Adrenal gland (tissue), 12 donors: ENCODE results near the gene TTYH3. TPM values are rescaled to one million over a fixed set of nuclear protein-coding genes. Genes with fewer than 3 reads are reported as not detected.
A peak's percentile ranks its signal among the peaks of the same experiment; 100 is the strongest.
"Not testable (repeated sequence)": the region's sequence is repeated elsewhere in the genome, so short reads cannot be mapped to it uniquely, and the experiment has no call there.

Experiments
- DNase-seq, 7 donors: peaks; one replicate each; pipeline ENCODE4 v3.0.0-alpha.2; 2019 to 2020
- H3K27ac ChIP-seq, 5 donors: fragments of 200-600 bp; sonication (generic) in 4 of 5; 1 replicate in 3 of 5; 2 replicates in 2 of 5; pipeline versions ENCODE4 v1.5.1 to v1.8.0; 2016 to 2020; ENCODE audit warnings: mild to moderate bottlenecking in 1 of 5
- H3K27me3 ChIP-seq: fragments of 200-600 bp; 2 replicates; pipeline ENCODE4 v1.8.0; 2021
- H3K36me3 ChIP-seq, 2 donors: fragments of 200-600 bp; replicated peaks in 1 of 2; 1 replicate in 1 of 2; 2 replicates in 1 of 2; pipeline versions ENCODE4 v1.5.1 to v1.8.0; 2018 to 2022
- H3K4me1 ChIP-seq, 2 donors: fragments of 200-600 bp; replicated peaks in 1 of 2; 1 replicate in 1 of 2; 2 replicates in 1 of 2; pipeline versions ENCODE4 v1.5.1 to v1.8.0; 2018 to 2021
- H3K4me3 ChIP-seq, 4 donors: fragments of 200-600 bp; sonication (generic) in 3 of 4; one replicate each; pipeline ENCODE4 v1.5.1; 2016 to 2018
- H3K9me3 ChIP-seq, 3 donors: fragments of 200-600 bp; sonication (generic) in 1 of 3; replicated peaks in 1 of 3; 1 replicate in 2 of 3; 2 replicates in 1 of 3; pipeline versions ENCODE4 v1.5.1 to v1.8.0; 2016 to 2021
- POLR2A ChIP-seq, 2 donors: fragments of 450-650 bp; IDR thresholded peaks; one replicate each; pipeline ENCODE4 v1.6.1; 2017; ENCODE audit warnings: antibody characterized with exemption in 2 of 2, mild to moderate bottlenecking in 2 of 2, moderate library complexity in 1 of 2
- WGBS, 4 donors: extraction: QIAGEN DNeasy Blood & Tissue Kit in 2 of 4; methylation state at CpG; one replicate each; pipeline versions ENCODE4 v1.1.5 to v1.1.7; 2013 to 2017; 5-methylcytosine and 5-hydroxymethylcytosine counted together
- intact Hi-C, 2 donors: fragments of 100-400 bp; cut with DNase I; formaldehyde crosslinking; loops; one replicate each; pipeline versions ENCODE4 v1.14.1 to v1.15.0; 2022 to 2023
- polyA plus RNA-seq, 3 donors: library from polyadenylated mRNA; stranded (reverse); fragments of 200-250 nt in 2 of 3; fragments of 350-450 nt in 1 of 3; fragmentation: Illumina TruSeq in 1 of 3; extraction: RNeasy Lipid Tissue Mini Kit (QIAGEN cat#74804) in 1 of 3; gene quantifications; one replicate each; pipeline ENCODE4 v1.2.3, GENCODE V29; 2013 to 2014
- total RNA-seq, 9 donors: library from RNA; depleted of rRNA in 4 of 9; stranded (reverse); fragments of >200 nt in 4 of 9; fragments of 120-200 nt in 1 of 9; fragmentation: NEBNext Ultra II Directional in 1 of 9; extraction: Animal tissue kit (Norgen Biotek cat#: 25700) in 1 of 9; gene quantifications; one replicate each; pipeline versions ENCODE4 v1.1.0 to v1.2.4, GENCODE V29; 2013 to 2023
- TF ChIP-seq, protein P1 (sequence below), 6 experiments: fragments of 450-650 bp in 4 of 6; fragments of 200-600 bp in 2 of 6; sonication (generic) in 1 of 6; IDR thresholded peaks; 1 replicate in 5 of 6; 2 replicates in 1 of 6; pipeline versions ENCODE4 v1.5.1 to v1.8.0; 2016 to 2021; ENCODE audit warnings: antibody characterized with exemption in 6 of 6, mild to moderate bottlenecking in 2 of 6, moderate library complexity in 1 of 6
- donor health status: healthy with polysubstance abuse.
- donor health status: Bipolar disorder and iron deficiency.
- donor health status: DM: yes; HTN: yes; CAD: no.
- donor health status: DM: no; HTN: no; CAD: no.
- donor health status: DM: no; HTN: no; CAD: no.
- donor health status: DM: yes; HTN: yes; CAD: no.

Gene TTYH3
- total and polyA plus RNA-seq, 12 donors: 5.2 to 86.3 (median 53.2) TPM

GRCh38 chr7:2606539-2606936 lies 25.2 kb upstream of the TTYH3 start:
- DNase-seq: no peak
- TF ChIP-seq, protein P1, sequence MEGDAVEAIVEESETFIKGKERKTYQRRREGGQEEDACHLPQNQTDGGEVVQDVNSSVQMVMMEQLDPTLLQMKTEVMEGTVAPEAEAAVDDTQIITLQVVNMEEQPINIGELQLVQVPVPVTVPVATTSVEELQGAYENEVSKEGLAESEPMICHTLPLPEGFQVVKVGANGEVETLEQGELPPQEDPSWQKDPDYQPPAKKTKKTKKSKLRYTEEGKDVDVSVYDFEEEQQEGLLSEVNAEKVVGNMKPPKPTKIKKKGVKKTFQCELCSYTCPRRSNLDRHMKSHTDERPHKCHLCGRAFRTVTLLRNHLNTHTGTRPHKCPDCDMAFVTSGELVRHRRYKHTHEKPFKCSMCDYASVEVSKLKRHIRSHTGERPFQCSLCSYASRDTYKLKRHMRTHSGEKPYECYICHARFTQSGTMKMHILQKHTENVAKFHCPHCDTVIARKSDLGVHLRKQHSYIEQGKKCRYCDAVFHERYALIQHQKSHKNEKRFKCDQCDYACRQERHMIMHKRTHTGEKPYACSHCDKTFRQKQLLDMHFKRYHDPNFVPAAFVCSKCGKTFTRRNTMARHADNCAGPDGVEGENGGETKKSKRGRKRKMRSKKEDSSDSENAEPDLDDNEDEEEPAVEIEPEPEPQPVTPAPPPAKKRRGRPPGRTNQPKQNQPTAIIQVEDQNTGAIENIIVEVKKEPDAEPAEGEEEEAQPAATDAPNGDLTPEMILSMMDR (IDR thresholded peaks at IDR 0.05): no peak
- 83 to 90% (median 85%) methylated on average over 8 to 16 of the region's 16 CpGs for WGBS, 4 donors
- Histone ChIP-seq H3K4me3 (no peak overlapping the region), H3K9me3 (no peaks in the 10 kb centered on the region), H3K36me3 (no peaks in the 10 kb centered on the region), H3K27me3 (no peaks in the 10 kb centered on the region), H3K4me1 (peaks cover 0 to 24% of the 10 kb centered on the region in 2 donors), H3K27ac (peak overlapping the region in 2 of 5 donors; percentile 81 to 88)
- intact Hi-C loops: no loop called here

DNA sequence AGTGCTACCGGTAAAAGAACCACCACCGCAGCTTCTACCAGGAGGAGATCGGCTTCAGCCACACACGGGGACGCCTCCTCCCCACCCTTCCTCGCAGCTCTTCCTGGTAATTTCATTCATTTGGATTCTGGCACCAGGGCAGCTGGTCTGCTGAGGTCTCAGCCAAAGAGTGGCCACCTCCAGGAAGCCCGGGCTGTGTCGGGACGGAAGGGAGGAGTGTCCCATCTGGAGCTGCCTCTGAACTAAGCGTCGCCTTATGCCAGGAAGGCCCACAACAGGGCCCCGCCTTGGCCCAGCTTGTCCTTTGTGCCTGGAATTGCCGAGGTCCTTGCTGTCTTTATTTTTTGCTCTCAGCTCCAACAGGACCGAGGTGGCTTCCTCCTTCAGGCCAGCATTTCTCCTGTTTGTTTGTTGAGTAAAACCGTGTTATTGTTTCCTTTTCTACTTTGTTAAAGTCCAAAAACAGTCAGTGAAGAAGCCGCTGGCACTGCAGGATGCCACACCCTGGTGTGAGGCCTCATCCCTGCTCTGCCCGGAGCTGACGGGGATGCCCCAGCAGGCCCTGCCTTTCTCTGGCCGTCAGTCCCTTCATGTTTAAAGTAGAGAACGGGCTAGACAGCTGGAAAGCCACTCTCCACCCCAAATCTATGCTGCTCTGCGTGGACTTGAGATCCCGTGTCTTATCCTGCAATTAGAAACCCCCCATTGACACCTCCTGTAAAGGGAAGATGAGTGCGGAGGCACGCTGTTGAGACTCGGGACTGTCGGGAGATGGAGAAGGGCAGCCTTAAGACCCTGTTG lies 24.5 kb upstream of the TTYH3 start:
- Histone ChIP-seq H3K4me1 (peaks cover 0 to 24% of the 10 kb centered on the region in 2 donors), H3K9me3 (no peaks in the 10 kb centered on the region), H3K27me3 (no peaks in the 10 kb centered on the region), H3K36me3 (no peaks in the 10 kb centered on the region), H3K27ac (peak overlapping the region; percentile 19 to 88 (median 43)), H3K4me3 (no peak overlapping the region)
- DNase-seq: peak in 5 of 7 donors; percentile 60 to 82 (median 62)
- intact Hi-C loops: no loop called here
- peak in 1 of 2 donors; percentile 21 for TF ChIP-seq POLR2A (IDR thresholded peaks at IDR 0.05)
- TF ChIP-seq, protein P1 (IDR thresholded peaks at IDR 0.05): no peak
- 69 to 81% (median 71%) methylated on average over 26 of the region's 26 CpGs for WGBS, 4 donors

DNA sequence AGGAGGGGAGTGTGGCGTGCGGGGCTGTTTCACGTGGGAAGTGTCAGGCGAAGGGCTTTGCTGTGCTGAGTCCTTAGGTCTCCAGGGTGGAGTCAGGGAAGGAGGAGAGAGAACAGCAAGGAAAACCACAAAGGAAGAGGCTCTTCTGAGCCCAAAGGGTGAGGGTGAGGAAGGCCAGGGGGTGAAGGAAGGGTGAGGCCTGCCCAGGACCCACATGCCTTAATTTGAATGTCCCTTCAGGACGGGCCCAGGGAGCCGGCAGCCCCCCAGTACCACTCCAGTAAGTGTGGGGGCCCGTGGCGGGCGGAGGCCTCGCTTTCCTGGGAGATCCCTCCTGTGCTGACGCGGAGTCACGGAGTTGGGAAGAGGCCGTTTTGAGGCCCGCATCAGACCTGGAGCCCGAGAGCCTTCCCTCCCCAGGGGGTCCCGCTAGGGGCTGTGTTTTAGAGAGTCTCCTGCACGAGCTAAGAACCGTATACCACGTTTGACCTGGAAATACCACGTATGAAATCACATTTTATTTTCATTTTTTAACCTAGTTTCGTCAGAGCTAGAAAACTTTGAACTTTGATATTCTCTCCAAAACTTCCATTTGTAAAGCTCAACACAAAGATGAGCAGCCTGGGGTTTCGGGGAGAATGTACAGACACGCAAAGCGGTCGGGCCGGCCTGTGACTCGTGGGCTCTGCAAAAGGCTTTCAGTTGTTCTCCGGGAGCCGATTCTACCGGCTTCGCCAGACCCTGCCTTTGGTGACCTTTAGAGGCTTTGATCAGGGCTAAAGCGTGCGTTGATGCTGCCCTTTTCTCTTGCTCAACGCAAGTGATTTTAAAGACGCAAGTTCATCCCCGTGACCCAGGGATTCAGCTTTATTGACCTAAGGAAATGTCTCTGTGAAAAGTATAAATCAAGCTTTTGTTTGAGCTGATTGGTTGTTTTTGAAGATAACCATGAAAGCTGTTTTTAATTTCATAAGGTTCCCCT lies 23.6 kb upstream of the TTYH3 start:
- H3K9me3 ChIP-seq: no peaks in the 10 kb centered on the region
- 76 to 81% (median 79%) methylated on average over 34 to 36 of the region's 37 CpGs for WGBS, 4 donors
- H3K27me3 ChIP-seq: no peaks in the 10 kb centered on the region
- no peak for TF ChIP-seq POLR2A (IDR thresholded peaks at IDR 0.05)
- TF ChIP-seq, protein P1 (IDR thresholded peaks at IDR 0.05): no peak
- peak overlapping the region; percentile 19 to 88 (median 43) for H3K27ac ChIP-seq
- intact Hi-C loops: no loop called here
- peak in 1 of 7 donors; percentile 37 for DNase-seq
- peaks cover 0 to 26% of the 10 kb centered on the region in 2 donors for H3K4me1 ChIP-seq
- no peaks in the 10 kb centered on the region for H3K36me3 ChIP-seq
- no peak overlapping the region for H3K4me3 ChIP-seq

DNA sequence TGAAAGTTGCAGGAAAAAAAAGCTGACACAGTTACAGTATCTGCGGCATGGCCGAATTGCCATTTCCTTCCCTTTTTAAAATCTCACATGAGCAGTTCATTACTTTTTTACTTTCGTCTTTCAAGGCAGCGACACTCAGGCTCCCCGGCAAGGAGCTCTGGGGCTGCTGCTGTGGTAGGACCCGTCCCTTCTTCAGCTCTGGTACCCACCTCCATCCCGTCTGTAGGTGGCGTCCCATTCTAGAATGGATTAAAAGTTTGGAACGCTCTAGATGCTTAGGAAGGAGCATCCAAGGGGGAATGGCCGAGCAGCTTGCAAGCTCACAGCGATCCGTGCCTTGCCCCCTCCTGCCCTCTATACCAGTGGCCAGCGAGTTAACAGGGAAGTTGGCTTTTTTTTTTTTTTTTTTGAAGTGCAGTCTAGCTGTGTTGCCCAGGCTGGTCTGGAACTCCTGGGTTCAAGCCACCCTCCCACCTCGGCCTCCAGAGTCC lies 22.8 kb upstream of the TTYH3 start:
- WGBS, 4 donors: 52 to 64% (median 60%) methylated on average over 11 to 14 of the region's 14 CpGs
- H3K4me3 ChIP-seq: no peak overlapping the region
- no peaks in the 10 kb centered on the region for H3K36me3 ChIP-seq
- no peaks in the 10 kb centered on the region for H3K27me3 ChIP-seq
- peak in 3 of 7 donors; percentile 44 to 57 (median 50) for DNase-seq
- peak overlapping the region in 2 of 5 donors; percentile 81 to 88 for H3K27ac ChIP-seq
- peaks cover 7 to 33% of the 10 kb centered on the region in 2 donors for H3K4me1 ChIP-seq
- H3K9me3 ChIP-seq: no peaks in the 10 kb centered on the region
- intact Hi-C loops: no loop called here
- TF ChIP-seq, protein P1 (IDR thresholded peaks at IDR 0.05): peak in 5 of 6 experiments; percentile 20 to 46 (median 36)
- TF ChIP-seq POLR2A (IDR thresholded peaks at IDR 0.05): no peak

- not testable (repeated sequence) for H3K4me3 ChIP-seq, H3K9me3 ChIP-seq, H3K27me3 ChIP-seq, H3K36me3 ChIP-seq, DNase-seq
- Histone ChIP-seq H3K4me1 (peaks cover 10 to 40% of the 10 kb centered on the region in 2 donors), H3K27ac (peak overlapping the region in 2 of 5 donors; percentile 81 to 88)
- WGBS, 4 donors: 92 to 97% (median 94%) methylated on average over 5 to 6 of the region's 6 CpGs
- intact Hi-C loops: loop anchor here in 1 of 2 donors (5.0 kb wide), 1 partner anchor 78 kb away; the partner anchor contains the start of gene AMZ1
Observed at GRCh38 chr7:2609646-2610045, 22.1 kb upstream of the TTYH3 start.
